ENCODE data around the gene SLC38A1.

GRCh38 chr12:46145881-46146280 lies 123.0 kb downstream of the SLC38A1 start:
- TF ChIP-seq GATA2 (IDR thresholded peaks at IDR 0.05; ENCODE audit: low read depth, low read length) (no peak), GATA3 (IDR thresholded peaks at IDR 0.05; ENCODE audit: low read depth, low read length) (no peak)
